Measurements from ENCODE around the gene SMPD4.
"Not testable (repeated sequence)": the region's sequence is repeated elsewhere in the genome, so short reads cannot be mapped to it uniquely, and the experiment has no call there.

The SMPD4 gene

GRCh38 chr2:130139331-130140280 lies 41.8 kb downstream of the SMPD4 start:
- DNase-seq (ENCODE audit: low read depth) = not testable (repeated sequence)

- not testable (repeated sequence) for DNase-seq (ENCODE audit: low read depth)
Measured at GRCh38 chr2:130138841-130139251, 42.6 kb downstream of the SMPD4 start.

- not testable (repeated sequence) for DNase-seq (ENCODE audit: low read depth)
Measured at GRCh38 chr2:130138326-130138725, 43.1 kb downstream of the SMPD4 start.

GRCh38 chr2:130137118-130137517 lies 44.3 kb downstream of the SMPD4 start:
- DNase-seq (ENCODE audit: low read depth) = not testable (repeated sequence)

GRCh38 chr2:130136546-130136945 lies 44.9 kb downstream of the SMPD4 start:
- not testable (repeated sequence) for DNase-seq (ENCODE audit: low read depth)

GRCh38 chr2:130135692-130136541 lies 45.5 kb downstream of the SMPD4 start:
- no peak for DNase-seq (ENCODE audit: low read depth)

GRCh38 chr2:130129120-130129829 lies 52.1 kb downstream of the SMPD4 start, which contains the start of gene POTEF:
TSS of gene POTEF (minus strand) at chr2:130129222. CDS start at chr2:130120515, 8,707 bp downstream.
- not testable (repeated sequence) for DNase-seq (ENCODE audit: low read depth)

GRCh38 chr2:130128464-130128863 lies 52.9 kb downstream of the SMPD4 start:
- DNase-seq (ENCODE audit: low read depth) = not testable (repeated sequence)

GRCh38 chr2:130127726-130128125 lies 53.7 kb downstream of the SMPD4 start:
- not testable (repeated sequence) for DNase-seq (ENCODE audit: low read depth)

- DNase-seq (ENCODE audit: low read depth) = not testable (repeated sequence)
Measured at GRCh38 chr2:130120924-130121323, 60.5 kb downstream of the SMPD4 start.

- DNase-seq (ENCODE audit: low read depth) = not testable (repeated sequence)
Measured at GRCh38 chr2:130102597-130103363, 78.6 kb downstream of the SMPD4 start.

Measured in amniotic epithelial cell (primary cell).